RWPE1 (cell line): ENCODE measurements around the gene ATP8B4.

Experiments
- CTCF ChIA-PET: fragments of 350-600 bp; sonication (Branson Sonifier 250); formaldehyde crosslinking; extraction: SDS; loops from one replicate; lab custom pipeline; 2021; lab: Yijun Ruan, JAX
- POLR2A ChIA-PET: fragments of 400-600 bp; formaldehyde crosslinking; extraction: SDS; loops from one replicate; lab custom pipeline; 2020; ENCODE audit warnings: antibody characterized with exemption; ENCODE audit not compliant: low non-redundant PET; lab: Yijun Ruan, JAX
- DNase-seq: peaks from one replicate; pipeline ENCODE4 v3.0.0; 2012; ENCODE audit warnings: low spot score
- H3K27ac ChIP-seq: fragments of 450-650 bp; 2 replicates; pipeline ENCODE4 v1.5.1; 2017
- TF ChIP-seq, protein P1 (sequence below): fragments of 450-650 bp; conservative IDR thresholded peaks from 2 replicates; pipeline ENCODE4 v1.5.1; 2017; ENCODE audit warnings: low read depth, mild to moderate bottlenecking

ATP8B4 gene

DNA sequence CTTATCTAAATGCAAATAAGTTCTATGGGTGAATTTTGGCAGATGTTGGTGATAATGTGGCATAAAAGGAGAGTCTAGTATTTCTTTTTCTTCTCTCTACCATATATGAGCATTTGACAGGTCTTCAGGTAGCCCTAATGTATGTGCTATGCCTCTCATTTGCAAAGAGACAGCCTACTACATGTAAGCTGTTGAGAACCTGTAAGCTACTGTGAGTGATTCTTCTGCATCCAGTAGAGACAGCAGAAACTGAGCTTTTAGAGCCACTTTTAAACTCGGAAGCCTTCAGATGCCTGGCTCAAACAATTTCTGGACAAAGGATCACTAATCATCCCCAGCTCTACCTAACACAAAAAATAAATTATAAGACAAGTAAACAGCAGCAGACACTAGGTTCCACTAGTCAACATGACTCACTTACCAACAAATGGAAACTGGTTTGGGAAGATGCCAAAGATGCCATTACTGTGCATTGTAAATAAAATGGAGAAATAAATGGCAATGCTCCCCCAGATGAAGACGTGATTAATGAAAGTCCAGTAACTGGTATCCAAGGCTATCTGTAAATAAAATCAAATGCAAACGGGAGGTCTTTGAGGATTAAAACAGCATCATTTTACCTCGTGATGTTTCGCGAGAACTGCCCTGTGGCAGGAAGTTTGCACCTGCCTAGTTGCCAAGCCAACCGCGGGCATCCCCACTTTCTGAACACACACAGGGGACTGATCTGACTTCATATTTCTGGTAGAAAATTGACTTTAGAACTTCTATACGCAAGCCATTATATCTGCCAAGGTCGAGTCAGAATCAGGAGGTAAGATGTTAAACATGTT lies 252.9 kb downstream of the ATP8B4 start:
- ChIA-PET CTCF (no interaction called here), POLR2A (no interaction called here)
- no peak overlapping the region for H3K27ac ChIP-seq
- TF ChIP-seq, protein P1, sequence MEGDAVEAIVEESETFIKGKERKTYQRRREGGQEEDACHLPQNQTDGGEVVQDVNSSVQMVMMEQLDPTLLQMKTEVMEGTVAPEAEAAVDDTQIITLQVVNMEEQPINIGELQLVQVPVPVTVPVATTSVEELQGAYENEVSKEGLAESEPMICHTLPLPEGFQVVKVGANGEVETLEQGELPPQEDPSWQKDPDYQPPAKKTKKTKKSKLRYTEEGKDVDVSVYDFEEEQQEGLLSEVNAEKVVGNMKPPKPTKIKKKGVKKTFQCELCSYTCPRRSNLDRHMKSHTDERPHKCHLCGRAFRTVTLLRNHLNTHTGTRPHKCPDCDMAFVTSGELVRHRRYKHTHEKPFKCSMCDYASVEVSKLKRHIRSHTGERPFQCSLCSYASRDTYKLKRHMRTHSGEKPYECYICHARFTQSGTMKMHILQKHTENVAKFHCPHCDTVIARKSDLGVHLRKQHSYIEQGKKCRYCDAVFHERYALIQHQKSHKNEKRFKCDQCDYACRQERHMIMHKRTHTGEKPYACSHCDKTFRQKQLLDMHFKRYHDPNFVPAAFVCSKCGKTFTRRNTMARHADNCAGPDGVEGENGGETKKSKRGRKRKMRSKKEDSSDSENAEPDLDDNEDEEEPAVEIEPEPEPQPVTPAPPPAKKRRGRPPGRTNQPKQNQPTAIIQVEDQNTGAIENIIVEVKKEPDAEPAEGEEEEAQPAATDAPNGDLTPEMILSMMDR, result no peak
- DNase-seq, result peak; percentile 55

DNA sequence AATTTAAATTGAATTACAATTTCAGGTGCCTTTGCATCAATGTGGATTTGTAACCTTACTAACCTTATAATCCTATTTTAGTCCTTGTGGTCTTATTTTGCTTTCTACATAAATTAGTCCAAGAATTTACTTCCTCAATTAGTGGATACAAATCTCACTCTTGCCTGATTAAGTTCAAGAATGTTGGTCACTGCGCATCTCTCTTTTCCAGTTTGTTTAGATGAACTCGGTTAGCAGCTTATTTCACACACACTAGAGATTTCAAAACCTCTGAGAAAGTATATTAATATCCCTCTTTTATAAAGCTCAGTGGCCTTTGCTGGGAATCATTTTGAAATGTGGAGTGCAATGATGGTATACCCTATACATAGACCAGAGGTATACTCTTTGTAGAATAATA lies 254.8 kb downstream of the ATP8B4 start:
- CTCF ChIA-PET, result no interaction called here
- DNase-seq, result no peak
- POLR2A ChIA-PET, result no interaction called here
- TF ChIP-seq, protein P1, result no peak
- no peak overlapping the region for H3K27ac ChIP-seq

DNA sequence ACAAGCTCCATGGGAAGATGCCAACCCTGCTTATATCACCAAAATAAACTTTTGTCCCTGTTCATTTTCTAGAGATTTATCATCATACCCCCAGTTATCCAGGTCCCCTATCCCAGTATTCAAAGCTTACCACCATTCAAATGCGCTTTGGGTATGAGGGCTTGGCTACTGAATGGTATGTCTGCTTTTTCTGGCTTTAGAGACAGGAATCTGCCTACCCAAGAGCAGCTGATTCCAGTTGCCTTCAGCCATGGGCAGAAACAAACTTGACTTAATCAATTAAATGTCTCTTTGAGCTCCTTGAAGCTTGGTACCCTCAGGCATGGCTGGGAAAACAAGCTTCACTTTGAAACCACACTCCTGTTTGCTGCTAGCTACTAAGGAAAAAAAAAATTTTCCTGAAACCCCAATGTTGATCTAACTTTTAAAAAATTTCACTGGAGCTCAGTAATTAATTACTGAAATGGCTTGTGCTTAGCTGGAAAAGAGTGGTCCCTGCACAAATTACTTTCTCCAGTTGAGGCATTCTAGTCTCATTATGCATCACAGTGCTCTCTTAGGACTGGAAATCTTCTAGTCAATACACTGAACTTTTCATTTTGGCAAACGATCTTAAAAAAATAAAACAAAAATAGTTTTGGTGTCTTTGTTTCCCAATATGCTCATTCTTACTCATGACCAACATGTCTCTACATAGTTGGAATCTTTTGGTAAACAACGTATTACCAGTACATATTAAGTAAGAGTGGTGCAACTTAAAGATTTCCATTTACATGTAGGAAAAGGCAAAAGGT lies 255.4 kb downstream of the ATP8B4 start:
- DNase-seq, result peak; percentile 19
- POLR2A ChIA-PET, result no interaction called here
- TF ChIP-seq, protein P1, result no peak
- CTCF ChIA-PET, result interaction anchor here (0.6 kb wide), 1 partner anchor 171 kb away, joined by 4 read pairs; no protein-coding TSS in a partner anchor
- H3K27ac ChIP-seq, result no peak overlapping the region

DNA sequence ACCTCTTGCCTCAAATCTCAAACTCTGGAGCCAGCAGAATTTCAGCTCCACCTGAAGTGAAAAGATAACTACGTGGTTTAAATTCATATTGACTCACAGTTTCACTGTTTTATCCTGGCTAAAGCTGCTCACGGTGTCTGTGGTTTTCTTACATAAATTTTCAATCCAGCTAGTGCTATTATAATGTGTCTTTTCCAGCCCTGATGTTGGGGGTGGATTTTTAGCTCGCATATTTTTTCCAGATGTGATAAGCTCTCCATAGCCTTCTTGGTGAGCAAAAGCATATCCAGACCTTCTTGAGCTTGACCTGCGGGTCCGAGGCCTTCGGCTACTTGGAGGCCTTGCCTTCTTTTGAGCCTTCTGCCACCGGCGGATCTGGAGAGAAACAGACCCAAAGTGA lies 258.9 kb downstream of the ATP8B4 start:
- ChIA-PET CTCF (interaction anchor here (0.8 kb wide), 1 partner anchor 1104 kb away, joined by 9 read pairs; no protein-coding TSS in a partner anchor), POLR2A (no interaction called here)
- TF ChIP-seq, protein P1, result no peak
- no peak overlapping the region for H3K27ac ChIP-seq
- DNase-seq, result no peak

GRCh38 chr15:49857496-49858475 lies 261.2 kb downstream of the ATP8B4 start:
- TF ChIP-seq, protein P1, result no peak
- ChIA-PET CTCF (no interaction called here), POLR2A (no interaction called here)
- no peak overlapping the region for H3K27ac ChIP-seq
- no peak for DNase-seq
